Thyroid gland (tissue), 4 donors: ENCODE data around the gene MIXL1. TPM values are rescaled to one million over a fixed set of nuclear protein-coding genes. Genes with fewer than 3 reads are reported as not detected.

Source experiments
- DNase-seq, 2 donors: peaks; one replicate each; pipeline ENCODE4 v3.0.0-alpha.2; 2019
- H3K27ac ChIP-seq, 3 donors: fragments of 200-600 bp; sonication (generic); 1 replicate in 2 of 3; 2 replicates in 1 of 3; pipeline ENCODE4 v1.5.1; 2016 to 2019; ENCODE audit warnings: mild to moderate bottlenecking in 1 of 3, moderate library complexity in 1 of 3
- H3K27me3 ChIP-seq: fragments of 200-600 bp; sonication (generic); one replicate; pipeline ENCODE4 v1.5.1; 2019
- H3K36me3 ChIP-seq, 2 donors: fragments of 200-600 bp; sonication (generic); one replicate each; pipeline ENCODE4 v1.5.1; 2016 to 2019
- H3K4me1 ChIP-seq, 2 donors: fragments of 200-600 bp; sonication (generic); one replicate each; pipeline ENCODE4 v1.5.1; 2017 to 2019
- H3K4me3 ChIP-seq, 3 donors: fragments of 200-600 bp; sonication (generic); replicated peaks in 1 of 3; 1 replicate in 2 of 3; 2 replicates in 1 of 3; pipeline ENCODE4 v1.5.1; 2016; ENCODE audit warnings: mild to moderate bottlenecking in 1 of 3
- H3K9me3 ChIP-seq: fragments of 200-600 bp; sonication (generic); one replicate; pipeline ENCODE4 v1.5.1; 2017
- POLR2A ChIP-seq, 2 donors: fragments of 450-650 bp; IDR thresholded peaks; one replicate each; pipeline ENCODE4 v1.6.1; 2017; ENCODE audit warnings: antibody characterized with exemption in 2 of 2, mild to moderate bottlenecking in 2 of 2, moderate library complexity in 1 of 2
- WGBS, 2 donors: methylation state at CpG; one replicate each; pipeline ENCODE4 v1.1.5; 2017; 5-methylcytosine and 5-hydroxymethylcytosine counted together
- intact Hi-C: fragments of 100-400 bp; cut with DNase I; formaldehyde crosslinking; loops from one replicate; pipeline ENCODE4 v1.15.1; 2023
- total RNA-seq, 4 donors: library from RNA; depleted of rRNA; stranded (reverse); fragments of >200 nt; gene quantifications; one replicate each; pipeline ENCODE4 v1.2.3, GENCODE V29; 2016
- TF ChIP-seq, protein P1 (sequence below), 6 experiments: fragments of 200-600 bp in 3 of 6; fragments of 450-650 bp in 3 of 6; sonication (generic) in 3 of 6; IDR thresholded peaks; one replicate each; pipeline ENCODE4 v1.5.1; 2016 to 2019; ENCODE audit warnings: antibody characterized with exemption in 6 of 6, mild to moderate bottlenecking in 2 of 6, inconsistent platforms in 1 of 6, moderate library complexity in 1 of 6

Gene MIXL1
- total RNA-seq, 4 donors from 2014 or later: not detected

DNA sequence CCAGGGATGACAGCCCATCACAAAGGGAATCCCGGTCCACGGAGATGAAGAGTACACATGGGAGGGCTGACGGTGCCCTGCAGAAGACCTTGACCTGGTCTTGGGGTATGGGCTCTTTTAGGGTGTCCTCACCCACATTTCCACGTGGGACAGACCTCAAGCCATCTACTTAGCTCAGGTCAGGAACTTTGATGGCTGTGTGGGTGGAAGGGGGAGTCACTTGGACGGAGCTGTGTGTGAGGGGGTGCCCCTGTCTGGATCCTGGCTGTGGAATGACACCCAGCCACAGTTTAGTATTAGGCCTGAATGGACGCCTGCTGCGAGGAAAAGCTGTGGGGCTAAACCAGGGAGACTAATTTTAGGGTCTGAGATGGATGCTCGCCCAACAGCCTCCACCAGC, 10.9 kb upstream of the MIXL1 start:
- intact Hi-C loops: no loop called here
- Histone ChIP-seq H3K36me3 (no peaks in the 10 kb centered on the region), H3K27me3 (no peaks in the 10 kb centered on the region), H3K9me3 (no peaks in the 10 kb centered on the region), H3K4me3 (no peak overlapping the region), H3K27ac (no peak overlapping the region), H3K4me1 (no peaks in the 10 kb centered on the region)
- no peak for DNase-seq
- TF ChIP-seq, protein P1, sequence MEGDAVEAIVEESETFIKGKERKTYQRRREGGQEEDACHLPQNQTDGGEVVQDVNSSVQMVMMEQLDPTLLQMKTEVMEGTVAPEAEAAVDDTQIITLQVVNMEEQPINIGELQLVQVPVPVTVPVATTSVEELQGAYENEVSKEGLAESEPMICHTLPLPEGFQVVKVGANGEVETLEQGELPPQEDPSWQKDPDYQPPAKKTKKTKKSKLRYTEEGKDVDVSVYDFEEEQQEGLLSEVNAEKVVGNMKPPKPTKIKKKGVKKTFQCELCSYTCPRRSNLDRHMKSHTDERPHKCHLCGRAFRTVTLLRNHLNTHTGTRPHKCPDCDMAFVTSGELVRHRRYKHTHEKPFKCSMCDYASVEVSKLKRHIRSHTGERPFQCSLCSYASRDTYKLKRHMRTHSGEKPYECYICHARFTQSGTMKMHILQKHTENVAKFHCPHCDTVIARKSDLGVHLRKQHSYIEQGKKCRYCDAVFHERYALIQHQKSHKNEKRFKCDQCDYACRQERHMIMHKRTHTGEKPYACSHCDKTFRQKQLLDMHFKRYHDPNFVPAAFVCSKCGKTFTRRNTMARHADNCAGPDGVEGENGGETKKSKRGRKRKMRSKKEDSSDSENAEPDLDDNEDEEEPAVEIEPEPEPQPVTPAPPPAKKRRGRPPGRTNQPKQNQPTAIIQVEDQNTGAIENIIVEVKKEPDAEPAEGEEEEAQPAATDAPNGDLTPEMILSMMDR (IDR thresholded peaks at IDR 0.05): no peak
- TF ChIP-seq POLR2A (IDR thresholded peaks at IDR 0.05): no peak
- 89 to 97% methylated on average over 7 to 8 of the region's 8 CpGs for WGBS, 2 donors

DNA sequence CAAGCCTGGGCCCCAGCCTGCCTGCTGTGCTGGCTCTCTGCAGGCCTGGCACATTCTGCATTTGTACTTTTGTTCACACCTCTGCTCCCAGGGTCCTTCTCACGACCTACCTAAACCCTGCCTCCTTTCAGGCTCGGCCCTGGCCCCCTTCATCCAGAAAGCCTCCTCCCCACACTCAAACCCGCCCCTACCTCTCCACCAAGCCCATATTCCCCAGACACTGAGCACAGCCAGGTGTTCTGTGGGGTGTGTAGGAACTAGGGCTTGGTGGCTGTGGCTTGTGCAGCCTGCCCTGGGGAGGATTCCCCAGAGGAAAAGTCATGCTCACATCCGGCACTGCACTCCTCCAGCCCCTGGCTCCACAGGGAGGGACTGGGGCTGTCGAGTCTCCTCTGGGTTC, 8.2 kb upstream of the MIXL1 start:
- TF ChIP-seq POLR2A (IDR thresholded peaks at IDR 0.05): no peak
- TF ChIP-seq, protein P1 (IDR thresholded peaks at IDR 0.05): no peak
- H3K36me3 ChIP-seq: no peaks in the 10 kb centered on the region
- no peak overlapping the region for H3K27ac ChIP-seq
- intact Hi-C loops: no loop called here
- no peaks in the 10 kb centered on the region for H3K27me3 ChIP-seq
- no peaks in the 10 kb centered on the region for H3K4me1 ChIP-seq
- no peaks in the 10 kb centered on the region for H3K9me3 ChIP-seq
- 67 to 77% methylated on average over 5 of the region's 5 CpGs for WGBS, 2 donors
- no peak for DNase-seq
- no peak overlapping the region for H3K4me3 ChIP-seq

DNA sequence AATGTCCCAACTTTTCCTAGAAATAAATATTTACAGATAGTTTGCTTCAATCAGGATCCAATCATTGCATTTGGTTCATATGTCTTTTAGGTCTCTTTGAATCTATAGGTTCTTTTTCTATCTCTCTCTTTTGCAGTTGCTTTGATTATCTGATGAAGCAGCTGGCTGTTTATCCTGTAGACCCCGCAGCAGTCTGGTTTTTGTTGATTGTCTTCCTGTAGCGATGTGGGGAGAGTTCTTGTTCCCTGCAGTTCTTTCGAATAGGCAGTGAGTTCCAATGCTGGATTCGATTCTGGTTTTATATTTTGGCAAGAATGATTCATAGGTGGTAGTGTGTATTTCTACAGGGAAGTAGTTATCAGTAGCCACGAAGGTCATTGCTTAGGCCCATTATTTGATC, 7.4 kb upstream of the MIXL1 start:
- TF ChIP-seq, protein P1 (IDR thresholded peaks at IDR 0.05): no peak
- intact Hi-C loops: no loop called here
- Histone ChIP-seq H3K36me3 (no peaks in the 10 kb centered on the region), H3K4me1 (no peaks in the 10 kb centered on the region), H3K4me3 (no peak overlapping the region), H3K27me3 (no peaks in the 10 kb centered on the region), H3K9me3 (no peaks in the 10 kb centered on the region), H3K27ac (no peak overlapping the region)
- no peak for DNase-seq
- WGBS, 2 donors: 58 to 76% methylated on average over 5 of the region's 5 CpGs

DNA sequence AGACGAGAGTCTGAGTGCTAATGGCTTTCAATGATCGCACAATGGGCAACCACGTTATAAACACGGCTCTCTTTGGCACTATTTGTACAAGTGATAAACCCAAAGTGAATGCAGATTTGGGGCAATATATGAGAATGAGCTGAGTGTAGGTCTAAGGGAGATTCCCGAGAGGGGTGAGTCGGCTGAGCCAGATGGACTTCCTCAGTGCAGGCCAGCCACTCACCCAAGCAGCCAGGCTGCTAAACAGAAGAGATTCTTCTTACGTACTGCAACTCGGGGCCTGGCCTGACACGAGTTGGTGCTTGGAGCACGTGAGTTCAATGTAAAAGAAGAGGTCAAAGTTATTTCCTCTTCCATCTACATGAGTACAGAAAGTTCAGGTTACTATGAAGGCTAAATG, 6.2 kb upstream of the MIXL1 start:
- 71 to 72% methylated on average over 10 of the region's 10 CpGs for WGBS, 2 donors
- Histone ChIP-seq H3K27ac (no peak overlapping the region), H3K36me3 (no peaks in the 10 kb centered on the region), H3K4me1 (no peaks in the 10 kb centered on the region), H3K4me3 (no peak overlapping the region), H3K27me3 (no peaks in the 10 kb centered on the region), H3K9me3 (no peaks in the 10 kb centered on the region)
- DNase-seq: no peak
- intact Hi-C loops: no loop called here
- TF ChIP-seq, protein P1 (IDR thresholded peaks at IDR 0.05): no peak
- TF ChIP-seq POLR2A (IDR thresholded peaks at IDR 0.05): no peak

DNA sequence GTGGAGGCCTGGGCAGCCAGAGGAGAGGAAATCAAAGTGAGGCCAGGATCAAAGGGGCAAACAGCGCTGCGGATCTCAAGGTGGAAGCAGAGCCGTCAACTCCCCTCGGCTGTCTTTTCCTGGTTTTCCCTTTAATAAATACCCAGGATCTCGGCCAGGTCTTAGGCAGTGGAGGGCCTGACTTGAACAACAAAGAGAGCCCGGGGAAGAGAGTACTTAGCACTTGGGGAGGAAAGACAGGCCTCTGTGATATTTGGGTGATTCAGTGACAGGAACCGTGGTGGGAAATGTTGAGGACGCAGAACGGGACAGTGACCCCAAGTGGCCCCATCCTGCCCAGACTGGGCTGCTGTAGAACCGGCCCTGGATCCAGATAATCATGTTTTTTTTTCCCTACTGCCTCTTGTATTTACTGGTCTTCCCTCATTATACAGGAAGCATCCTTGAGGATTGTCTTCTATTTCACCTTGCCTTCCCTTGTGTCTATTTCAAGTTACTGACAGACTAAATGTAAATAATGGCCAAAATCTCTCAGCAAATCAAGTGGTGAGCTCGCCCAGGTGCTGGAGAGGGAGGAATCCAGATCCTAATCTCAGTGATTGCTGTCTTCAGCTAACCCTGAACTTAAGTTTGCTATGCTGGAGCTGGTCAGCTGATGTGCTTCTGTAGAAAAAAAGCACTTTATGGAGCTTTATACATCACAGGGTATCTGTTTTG, 2.8 kb upstream of the MIXL1 start:
- no peak for DNase-seq
- H3K27ac ChIP-seq: no peak overlapping the region
- no peaks in the 10 kb centered on the region for H3K9me3 ChIP-seq
- no peak overlapping the region for H3K4me3 ChIP-seq
- peaks cover 3 to 7% of the 10 kb centered on the region in 2 donors for H3K4me1 ChIP-seq
- H3K27me3 ChIP-seq: no peaks in the 10 kb centered on the region
- 55 to 58% methylated on average over 11 of the region's 11 CpGs for WGBS, 2 donors
- no peaks in the 10 kb centered on the region for H3K36me3 ChIP-seq
- intact Hi-C loops: no loop called here
- TF ChIP-seq POLR2A (IDR thresholded peaks at IDR 0.05): no peak
- TF ChIP-seq, protein P1 (IDR thresholded peaks at IDR 0.05): no peak
